SK-N-MC (cell line): ENCODE data around the gene IRF4.

ENCODE experiments used
- DNase-seq: peaks from one replicate; pipeline ENCODE4 v3.0.0-alpha.2; 2011; ENCODE audit warnings: low read depth, low spot score
- H3K27ac ChIP-seq: fragments of 200-600 bp; sonication (generic); 2 replicates; pipeline ENCODE4 v1.5.1; 2016; ENCODE audit warnings: mixed run types
- H3K36me3 ChIP-seq: fragments of 200-600 bp; sonication (generic); 2 replicates; pipeline ENCODE4 v1.6.1; 2017; ENCODE audit warnings: antibody characterized with exemption, low read length, mixed read lengths; ENCODE audit not compliant: insufficient read depth
- H3K4me3 ChIP-seq: fragments of 200-600 bp; sonication (generic); 2 replicates; pipeline ENCODE4 v1.5.1; 2016
- H3K9ac ChIP-seq: fragments of 200-600 bp; sonication (generic); 2 replicates; pipeline ENCODE4 v1.8.0; 2017; ENCODE audit warnings: mixed run types, mixed read lengths; ENCODE audit not compliant: insufficient read length
- H3K9me3 ChIP-seq: fragments of 200-600 bp; sonication (generic); 2 replicates; pipeline ENCODE4 v1.6.1; 2017; ENCODE audit warnings: low read depth, mild to moderate bottlenecking, antibody characterized with exemption, low read length, moderate library complexity, mixed read lengths
- EZH2 ChIP-seq: fragments of 200-600 bp; sonication (generic); IDR thresholded peaks from one replicate; pipeline ENCODE4 v1.6.1; 2017; ENCODE audit warnings: antibody characterized with exemption
- FOXP2 ChIP-seq: optimal IDR thresholded peaks from 2 replicates; pipeline ENCODE3; 2011; ENCODE audit warnings: mild to moderate bottlenecking, moderate library complexity; ENCODE audit not compliant: insufficient read depth; ENCODE audit errors: extremely low read length, control extremely low read depth
- POLR2AphosphoS5 ChIP-seq: IDR thresholded peaks from 2 replicates; pipeline ENCODE4 v1.6.1; 2012; ENCODE audit warnings: mild to moderate bottlenecking, low read depth, low read length, borderline replicate concordance

IRF4 gene

GRCh38 chr6:453152-453551 is 61.6 kb downstream of the IRF4 start:
- Histone ChIP-seq H3K27ac (no peak overlapping the region), H3K9me3 (no peaks in the 10 kb centered on the region), H3K36me3 (no peaks in the 10 kb centered on the region), H3K9ac (no peak overlapping the region), H3K4me3 (no peak overlapping the region)
- no peak for TF ChIP-seq EZH2
- no peak for TF ChIP-seq FOXP2
- no peak for TF ChIP-seq POLR2AphosphoS5
- no peak for DNase-seq

GRCh38 chr6:454148-454991 is 62.8 kb downstream of the IRF4 start:
- DNase-seq: no peak
- Histone ChIP-seq H3K36me3 (no peaks in the 10 kb centered on the region), H3K27ac (no peak overlapping the region), H3K9me3 (no peaks in the 10 kb centered on the region), H3K4me3 (no peak overlapping the region), H3K9ac (no peak overlapping the region)
- TF ChIP-seq FOXP2 (no peak), EZH2 (no peak), POLR2AphosphoS5 (no peak)

- H3K4me3 ChIP-seq: no peak overlapping the region
- H3K27ac ChIP-seq: no peak overlapping the region
- no peak for DNase-seq
- no peak for TF ChIP-seq POLR2AphosphoS5
- no peak for TF ChIP-seq FOXP2
- TF ChIP-seq EZH2: no peak
- no peaks in the 10 kb centered on the region for H3K9me3 ChIP-seq
- no peaks in the 10 kb centered on the region for H3K36me3 ChIP-seq
- no peak overlapping the region for H3K9ac ChIP-seq
Observed at GRCh38 chr6:455006-455585, 63.5 kb downstream of the IRF4 start.

- H3K27ac ChIP-seq: no peak overlapping the region
Observed at GRCh38 chr6:455835-456234, 64.3 kb downstream of the IRF4 start.

GRCh38 chr6:456358-456867 is 64.9 kb downstream of the IRF4 start:
- Histone ChIP-seq H3K4me3 (no peak overlapping the region), H3K9ac (no peak overlapping the region), H3K9me3 (no peaks in the 10 kb centered on the region), H3K36me3 (no peaks in the 10 kb centered on the region), H3K27ac (no peak overlapping the region)
- DNase-seq: no peak
- TF ChIP-seq FOXP2 (no peak), EZH2 (no peak), POLR2AphosphoS5 (no peak)

More at GRCh38 chr6:455835-456234, 64.3 kb downstream of the IRF4 start:
- Histone ChIP-seq H3K4me3 (no peak overlapping the region), H3K9me3 (no peaks in the 10 kb centered on the region), H3K9ac (no peak overlapping the region), H3K36me3 (no peaks in the 10 kb centered on the region)
- DNase-seq: no peak
- TF ChIP-seq FOXP2 (no peak), EZH2 (no peak), POLR2AphosphoS5 (no peak)

GRCh38 chr6:456887-457286 is 65.3 kb downstream of the IRF4 start:
- Histone ChIP-seq H3K4me3 (no peak overlapping the region), H3K27ac (no peak overlapping the region), H3K36me3 (no peaks in the 10 kb centered on the region), H3K9me3 (no peaks in the 10 kb centered on the region), H3K9ac (no peak overlapping the region)
- DNase-seq: no peak
- TF ChIP-seq POLR2AphosphoS5 (no peak), FOXP2 (no peak), EZH2 (no peak)
